NCI-H2029 treated with DMSO at 0.1 percent for 48 hours (cell line): ENCODE measurements around the gene SMC1A.
"Not testable (repeated sequence)": the region's sequence is repeated elsewhere in the genome, so short reads cannot be mapped to it uniquely, and the experiment has no call there.

Experiments used
- DNase-seq: peaks from one replicate; lab custom pipeline; 2025; lab: John Stamatoyannopoulos, UW

SMC1A gene

GRCh38 chrX:53421772-53422085 lies 725 bp downstream of the SMC1A start:
- DNase-seq, result no peak

DNA sequence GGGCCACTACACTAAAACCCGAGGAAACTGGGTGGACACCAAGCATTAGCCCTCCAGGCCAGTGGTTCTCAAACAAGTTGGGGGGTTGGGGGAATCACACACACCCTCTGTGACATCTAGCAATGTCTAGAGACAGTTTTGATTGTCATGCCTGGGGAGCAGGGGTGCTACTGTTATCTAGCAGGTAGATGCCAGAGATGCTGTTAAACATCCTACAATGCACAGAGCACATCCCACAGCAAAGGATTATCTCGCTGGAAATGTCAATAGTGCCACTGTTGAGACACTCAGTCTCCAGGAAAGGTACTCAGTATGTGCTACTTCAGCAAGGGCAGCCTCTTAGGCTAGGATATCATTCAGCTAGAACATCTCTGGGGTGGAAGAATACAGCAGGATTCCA lies 1.3 kb downstream of the SMC1A start:
- DNase-seq, result no peak

DNA sequence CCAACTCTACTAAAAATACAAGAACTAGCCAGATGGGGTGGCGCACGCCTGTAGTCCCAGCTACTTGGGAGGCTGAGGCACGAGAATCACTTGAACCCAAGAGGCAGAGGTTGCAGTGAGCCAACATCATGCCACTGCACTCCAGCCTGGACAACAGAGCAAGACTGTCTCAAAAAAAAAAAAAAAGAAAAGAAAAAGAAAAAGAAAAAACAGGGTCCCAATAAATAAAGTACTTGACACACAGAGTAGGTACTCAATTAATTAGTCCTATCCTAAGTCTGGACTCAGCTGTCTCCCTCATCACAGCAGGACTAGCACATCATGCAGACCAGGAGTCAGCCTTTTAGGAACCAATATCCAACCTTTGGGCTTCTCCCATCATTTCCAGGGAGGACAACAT lies 2.1 kb downstream of the SMC1A start:
- DNase-seq, result not testable (repeated sequence)

- DNase-seq, result no peak
Measured at GRCh38 chrX:53412446-53412845, 10.0 kb downstream of the SMC1A start.

- no peak for DNase-seq
Measured at GRCh38 chrX:53403535-53403934, 18.9 kb downstream of the SMC1A start.

GRCh38 chrX:53398216-53398615 lies 24.2 kb downstream of the SMC1A start:
- no peak for DNase-seq

GRCh38 chrX:53395605-53396298 lies 26.7 kb downstream of the SMC1A start:
- DNase-seq, result no peak

- no peak for DNase-seq
Measured at GRCh38 chrX:53383376-53384076, 38.9 kb downstream of the SMC1A start.

DNA sequence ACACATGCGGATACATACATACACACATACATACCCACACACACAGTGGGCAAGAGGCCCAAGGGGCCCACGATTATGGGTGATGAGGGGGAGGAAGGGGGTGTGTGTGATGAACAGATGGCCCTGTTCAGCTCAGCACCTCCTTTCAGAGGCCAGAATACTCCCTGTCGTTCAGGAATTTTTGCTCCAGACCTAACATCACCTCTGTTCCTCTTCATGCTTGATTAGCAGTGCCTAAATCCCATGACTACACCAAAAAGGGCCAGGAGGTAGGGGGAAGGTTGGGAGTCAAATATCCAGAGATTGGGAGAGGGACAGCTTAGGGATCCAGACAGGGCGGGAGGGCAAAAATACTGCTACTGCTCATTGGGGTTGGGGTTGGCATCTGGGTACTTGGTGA lies 42.7 kb downstream of the SMC1A start:
- DNase-seq, result no peak

DNA sequence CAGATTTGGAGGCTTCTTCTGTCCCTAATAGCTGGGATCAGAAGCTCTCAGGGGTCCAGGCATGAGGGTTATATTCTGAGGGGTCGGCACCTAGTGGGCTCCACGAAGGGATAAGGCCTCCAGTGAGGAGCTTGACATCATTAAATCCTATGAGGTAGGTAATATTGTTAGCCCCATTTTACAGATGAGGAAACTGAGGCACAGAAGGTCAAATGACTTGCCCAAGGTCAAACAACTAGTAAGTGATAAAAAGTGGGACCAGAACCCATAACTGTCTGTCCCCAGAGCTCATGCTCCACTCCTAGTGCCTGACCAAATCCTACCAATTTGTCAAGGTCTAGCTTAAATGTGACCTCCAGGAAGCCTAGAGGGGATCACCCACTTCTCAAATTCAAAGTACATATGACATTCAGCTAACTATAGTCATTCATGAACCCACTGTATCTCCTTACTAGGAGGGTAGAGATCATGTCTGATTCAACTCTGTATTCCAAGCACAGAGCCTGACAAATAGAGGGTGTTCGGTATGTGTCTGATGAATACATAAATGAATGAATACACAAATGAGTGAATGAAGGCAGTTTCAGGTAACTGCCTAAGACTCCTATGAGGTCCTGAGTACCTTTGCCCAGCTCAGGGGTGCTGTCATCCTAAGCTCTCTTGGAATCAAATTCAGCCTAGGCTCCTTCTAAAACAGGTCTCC lies 43.3 kb downstream of the SMC1A start:
- no peak for DNase-seq

- DNase-seq, result no peak
Measured at GRCh38 chrX:53377464-53377863, 45.0 kb downstream of the SMC1A start.

DNA sequence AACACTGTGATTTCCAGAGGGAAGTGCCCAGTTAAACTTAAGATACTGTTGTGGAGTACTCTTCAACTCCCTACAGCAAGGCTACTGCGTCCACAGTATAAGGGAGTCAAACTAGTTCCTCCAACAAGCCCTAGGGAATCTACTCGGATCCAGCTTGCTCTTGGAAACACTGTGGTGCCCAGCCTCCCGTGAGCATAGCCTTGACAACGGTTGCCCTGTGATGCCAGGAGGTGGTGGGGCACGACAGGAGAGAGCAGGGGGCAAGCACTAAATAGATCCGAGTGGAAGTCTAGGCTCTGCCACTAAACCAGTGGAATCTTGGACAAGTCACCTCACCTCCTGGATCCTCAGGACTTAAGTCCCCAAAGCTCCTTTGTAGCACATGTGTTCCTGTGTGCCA lies 45.6 kb downstream of the SMC1A start:
- no peak for DNase-seq

DNA sequence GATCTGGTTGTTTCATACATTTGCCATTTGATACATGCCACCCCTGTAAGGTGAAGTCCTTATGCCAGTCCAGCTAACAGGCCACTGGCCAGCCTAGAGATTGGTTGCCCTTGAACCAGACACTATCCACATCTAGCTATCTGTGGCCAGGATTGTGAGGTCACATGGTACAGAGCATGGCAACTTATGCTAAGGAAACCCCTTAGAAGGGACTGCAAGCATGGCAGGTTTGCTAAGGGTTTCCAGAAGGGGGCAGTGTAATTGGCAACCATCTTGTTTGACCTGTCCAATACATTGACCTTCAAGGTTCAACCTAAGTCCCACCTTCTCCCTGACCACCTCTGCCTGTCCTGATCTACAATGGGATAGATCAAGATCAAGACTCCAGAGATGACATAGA lies 47.5 kb downstream of the SMC1A start:
- DNase-seq, result no peak

- no peak for DNase-seq
Measured at GRCh38 chrX:53374222-53374820, 48.1 kb downstream of the SMC1A start.

- no peak for DNase-seq
Measured at GRCh38 chrX:53373307-53373706, 49.1 kb downstream of the SMC1A start.

DNA sequence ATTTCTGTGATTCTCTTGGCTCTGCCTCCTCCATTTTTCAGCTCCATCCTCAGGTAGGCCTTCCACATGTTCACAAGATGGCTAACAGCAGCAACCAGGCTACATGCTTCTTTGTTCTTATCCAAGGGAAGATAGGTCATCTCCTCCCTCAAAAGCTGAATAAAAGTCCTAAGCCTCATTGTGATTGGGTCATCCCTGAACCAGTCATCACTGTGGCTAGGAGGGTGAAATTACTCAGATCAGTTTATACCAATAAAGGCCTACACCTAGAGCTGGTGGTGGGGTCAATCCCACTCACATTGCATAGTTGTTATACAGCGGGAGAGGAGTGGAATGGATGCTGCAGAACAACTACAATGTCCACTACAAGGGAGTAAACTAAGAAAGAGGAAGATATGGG lies 56.0 kb downstream of the SMC1A start:
- not testable (repeated sequence) for DNase-seq

GRCh38 chrX:53362449-53362848 lies 60.0 kb downstream of the SMC1A start:
- no peak for DNase-seq

- no peak for DNase-seq
Measured at GRCh38 chrX:53357799-53358530, 64.5 kb downstream of the SMC1A start.

DNA sequence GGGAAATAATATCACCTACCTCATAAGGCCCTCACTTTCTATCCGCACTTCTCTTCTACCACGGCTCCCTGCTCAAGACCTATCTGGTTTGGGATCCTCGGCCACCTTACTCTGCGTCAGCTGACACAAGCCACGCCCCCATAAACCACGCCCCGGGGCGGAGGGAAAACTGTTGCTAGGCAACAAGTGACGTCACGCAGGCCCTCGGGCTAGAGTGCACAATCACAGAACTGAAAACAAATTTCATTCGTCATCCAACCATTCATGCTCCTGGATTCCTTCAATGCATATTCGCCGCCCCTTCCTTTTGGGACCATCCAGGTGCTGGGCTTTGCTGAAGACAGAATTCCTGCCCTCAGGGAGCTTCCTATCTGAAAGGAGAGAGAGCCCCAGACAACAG lies 66.3 kb downstream of the SMC1A start:
- DNase-seq, result no peak

DNA sequence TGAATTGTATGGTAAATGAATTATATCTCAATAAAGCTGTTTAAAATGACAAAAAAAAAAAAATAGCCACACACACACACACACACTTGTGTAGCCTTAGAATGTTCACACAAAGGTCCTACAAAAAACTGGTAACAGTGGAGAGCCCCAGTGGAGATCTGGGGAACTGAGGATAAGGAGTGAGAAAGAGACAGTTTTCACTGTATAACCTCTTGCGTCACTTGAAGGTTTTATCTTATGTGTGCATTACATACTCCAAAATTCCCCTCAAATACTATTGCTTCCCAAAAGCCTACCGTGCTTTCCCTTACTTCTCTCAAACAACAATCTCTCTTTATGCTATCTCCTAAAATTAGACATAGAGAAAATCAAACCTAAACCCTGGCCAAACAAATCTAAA lies 67.8 kb downstream of the SMC1A start:
- no peak for DNase-seq

GRCh38 chrX:53347948-53348347 lies 74.5 kb downstream of the SMC1A start:
- DNase-seq, result no peak
